Measurements from ENCODE around the gene CACHD1.
A peak's percentile ranks its signal among the peaks of the same experiment; 100 is the strongest.

The CACHD1 gene

DNA sequence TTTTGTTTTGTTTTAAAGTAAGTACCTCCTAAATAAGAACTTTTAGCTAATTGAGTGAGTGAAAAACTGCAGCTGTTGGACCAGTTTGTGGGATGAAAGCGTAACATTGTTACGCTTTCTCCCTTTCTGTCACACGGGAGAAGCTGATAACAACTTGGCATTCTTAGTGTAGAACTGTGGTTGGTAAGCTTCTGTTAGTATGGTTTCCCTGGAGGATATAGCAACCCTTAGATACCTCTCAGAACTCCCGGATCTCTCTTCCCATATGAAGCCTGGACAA lies 98.2 kb downstream of the CACHD1 start:
- Histone ChIP-seq H3K27me3 (ENCODE audit: control insufficient read depth, insufficient read depth, low read length) (no peaks in the 10 kb centered on the region), H3K4me1 (ENCODE audit: control insufficient read depth, insufficient read depth, low read length) (peaks cover 8% of the 10 kb centered on the region), H3K27ac (ENCODE audit: low read length) (no peak overlapping the region), H3K4me3 (ENCODE audit: low read length) (no peak overlapping the region), H3K36me3 (ENCODE audit: control insufficient read depth, insufficient read depth, low read length) (no peaks in the 10 kb centered on the region), H3K9me3 (ENCODE audit: control insufficient read depth, insufficient read depth, low read length) (no peaks in the 10 kb centered on the region)
- no CpG with 5 or more reads among the region's 4 CpGs for WGBS (ENCODE audit: insufficient coverage, insufficient read length)
- no peak for DNase-seq (ENCODE audit: low read depth, low spot score)

DNA sequence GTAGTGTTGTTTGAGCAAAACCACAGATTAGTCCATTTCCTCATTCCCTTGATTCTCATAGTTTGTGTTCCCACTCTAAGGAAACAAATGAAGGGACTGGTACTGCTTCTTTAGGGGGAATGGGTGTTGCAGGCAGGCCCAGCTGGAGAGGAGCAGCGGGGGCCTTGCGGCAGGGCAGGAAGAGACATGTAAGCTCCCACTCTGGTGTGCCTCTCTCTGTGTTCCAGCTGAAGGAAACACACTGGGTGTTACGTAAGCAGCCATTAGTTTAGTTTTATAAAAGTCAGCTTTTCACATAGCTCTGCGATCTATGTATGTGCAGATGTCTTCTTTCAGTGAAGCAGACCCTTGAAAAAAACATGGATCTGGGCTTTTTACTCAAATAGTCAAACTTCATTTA lies 99.5 kb downstream of the CACHD1 start:
- no peak for DNase-seq (ENCODE audit: low read depth, low spot score)
- Histone ChIP-seq H3K36me3 (ENCODE audit: control insufficient read depth, insufficient read depth, low read length) (no peaks in the 10 kb centered on the region), H3K27me3 (ENCODE audit: control insufficient read depth, insufficient read depth, low read length) (no peaks in the 10 kb centered on the region), H3K4me1 (ENCODE audit: control insufficient read depth, insufficient read depth, low read length) (peaks cover 8% of the 10 kb centered on the region), H3K27ac (ENCODE audit: low read length) (no peak overlapping the region), H3K9me3 (ENCODE audit: control insufficient read depth, insufficient read depth, low read length) (no peaks in the 10 kb centered on the region), H3K4me3 (ENCODE audit: low read length) (no peak overlapping the region)
- no CpG with 5 or more reads among the region's 4 CpGs for WGBS (ENCODE audit: insufficient coverage, insufficient read length)

GRCh38 chr1:64570267-64570855 lies 100.4 kb downstream of the CACHD1 start:
- Histone ChIP-seq H3K27me3 (ENCODE audit: control insufficient read depth, insufficient read depth, low read length) (no peaks in the 10 kb centered on the region), H3K4me1 (ENCODE audit: control insufficient read depth, insufficient read depth, low read length) (peaks cover 8% of the 10 kb centered on the region), H3K27ac (ENCODE audit: low read length) (no peak overlapping the region), H3K4me3 (ENCODE audit: low read length) (no peak overlapping the region), H3K36me3 (ENCODE audit: control insufficient read depth, insufficient read depth, low read length) (no peaks in the 10 kb centered on the region), H3K9me3 (ENCODE audit: control insufficient read depth, insufficient read depth, low read length) (no peaks in the 10 kb centered on the region)
- WGBS (ENCODE audit: insufficient coverage, insufficient read length), result no CpG with 5 or more reads among the region's 6 CpGs
- no peak for DNase-seq (ENCODE audit: low read depth, low spot score)

- Histone ChIP-seq H3K27me3 (ENCODE audit: control insufficient read depth, insufficient read depth, low read length) (no peaks in the 10 kb centered on the region), H3K27ac (ENCODE audit: low read length) (no peak overlapping the region), H3K36me3 (ENCODE audit: control insufficient read depth, insufficient read depth, low read length) (no peaks in the 10 kb centered on the region), H3K4me1 (ENCODE audit: control insufficient read depth, insufficient read depth, low read length) (peaks cover 8% of the 10 kb centered on the region), H3K4me3 (ENCODE audit: low read length) (no peak overlapping the region), H3K9me3 (ENCODE audit: control insufficient read depth, insufficient read depth, low read length) (no peaks in the 10 kb centered on the region)
- WGBS (ENCODE audit: insufficient coverage, insufficient read length), result no CpG with 5 or more reads among the region's 5 CpGs
- DNase-seq (ENCODE audit: low read depth, low spot score), result peak; percentile 20
Measured at GRCh38 chr1:64572222-64572900, 102.4 kb downstream of the CACHD1 start.

GRCh38 chr1:64574301-64574700 lies 104.4 kb downstream of the CACHD1 start:
- Histone ChIP-seq H3K4me1 (ENCODE audit: control insufficient read depth, insufficient read depth, low read length) (peaks cover 8% of the 10 kb centered on the region), H3K36me3 (ENCODE audit: control insufficient read depth, insufficient read depth, low read length) (no peaks in the 10 kb centered on the region), H3K27me3 (ENCODE audit: control insufficient read depth, insufficient read depth, low read length) (no peaks in the 10 kb centered on the region), H3K4me3 (ENCODE audit: low read length) (no peak overlapping the region), H3K9me3 (ENCODE audit: control insufficient read depth, insufficient read depth, low read length) (no peaks in the 10 kb centered on the region), H3K27ac (ENCODE audit: low read length) (no peak overlapping the region)
- DNase-seq (ENCODE audit: low read depth, low spot score), result no peak
- WGBS (ENCODE audit: insufficient coverage, insufficient read length), result no CpG with 5 or more reads among the region's 3 CpGs

GRCh38 chr1:64575881-64576676 lies 106.2 kb downstream of the CACHD1 start:
- no CpG with 5 or more reads among the region's 11 CpGs for WGBS (ENCODE audit: insufficient coverage, insufficient read length)
- Histone ChIP-seq H3K27ac (ENCODE audit: low read length) (no peak overlapping the region), H3K9me3 (ENCODE audit: control insufficient read depth, insufficient read depth, low read length) (no peaks in the 10 kb centered on the region), H3K36me3 (ENCODE audit: control insufficient read depth, insufficient read depth, low read length) (no peaks in the 10 kb centered on the region), H3K27me3 (ENCODE audit: control insufficient read depth, insufficient read depth, low read length) (no peaks in the 10 kb centered on the region), H3K4me1 (ENCODE audit: control insufficient read depth, insufficient read depth, low read length) (peaks cover 8% of the 10 kb centered on the region), H3K4me3 (ENCODE audit: low read length) (no peak overlapping the region)
- DNase-seq (ENCODE audit: low read depth, low spot score), result no peak

DNA sequence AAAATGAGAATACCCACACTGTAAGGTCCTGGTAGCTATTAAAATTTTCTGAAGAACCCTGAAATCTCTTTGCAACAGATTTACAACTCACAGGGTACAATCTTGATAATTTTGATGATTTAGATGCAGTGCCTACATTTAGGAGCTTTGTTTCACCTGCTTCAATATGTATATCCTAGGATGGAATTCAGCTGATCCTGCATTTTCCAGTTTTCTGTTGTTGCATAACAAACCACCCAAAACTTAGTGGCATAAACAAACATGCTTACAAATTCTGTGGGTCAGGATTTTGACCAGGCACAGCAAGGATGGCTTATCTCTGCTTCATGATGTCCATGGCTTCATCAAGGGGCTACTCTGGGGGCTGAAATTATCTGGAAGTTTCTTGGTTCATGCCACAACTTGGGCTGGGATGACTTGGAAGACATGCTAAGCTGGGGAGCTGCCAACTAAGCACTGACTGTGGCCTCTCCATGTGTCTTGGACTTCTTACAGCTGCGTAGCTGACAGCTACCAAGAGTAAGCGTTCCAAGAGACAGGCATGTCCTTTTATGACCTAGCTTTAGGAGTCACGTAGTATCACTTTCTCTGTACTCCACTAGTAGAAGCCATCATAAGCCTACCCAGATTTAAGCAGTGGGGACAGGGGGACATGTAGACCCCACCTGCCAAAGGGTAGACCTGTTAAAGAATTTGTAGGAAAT lies 108.5 kb downstream of the CACHD1 start:
- no peak overlapping the region for H3K27ac ChIP-seq (ENCODE audit: low read length)
- WGBS (ENCODE audit: insufficient coverage, insufficient read length), result no CpG with 5 or more reads among the region's 3 CpGs
- no peaks in the 10 kb centered on the region for H3K36me3 ChIP-seq (ENCODE audit: control insufficient read depth, insufficient read depth, low read length)
- no peaks in the 10 kb centered on the region for H3K9me3 ChIP-seq (ENCODE audit: control insufficient read depth, insufficient read depth, low read length)
- no peaks in the 10 kb centered on the region for H3K27me3 ChIP-seq (ENCODE audit: control insufficient read depth, insufficient read depth, low read length)
- H3K4me3 ChIP-seq (ENCODE audit: low read length), result no peak overlapping the region
- no peaks in the 10 kb centered on the region; the same call in 1 of the 2 replicates for H3K4me1 ChIP-seq (ENCODE audit: control insufficient read depth, insufficient read depth, low read length)
- DNase-seq (ENCODE audit: low read depth, low spot score), result no peak

DNA sequence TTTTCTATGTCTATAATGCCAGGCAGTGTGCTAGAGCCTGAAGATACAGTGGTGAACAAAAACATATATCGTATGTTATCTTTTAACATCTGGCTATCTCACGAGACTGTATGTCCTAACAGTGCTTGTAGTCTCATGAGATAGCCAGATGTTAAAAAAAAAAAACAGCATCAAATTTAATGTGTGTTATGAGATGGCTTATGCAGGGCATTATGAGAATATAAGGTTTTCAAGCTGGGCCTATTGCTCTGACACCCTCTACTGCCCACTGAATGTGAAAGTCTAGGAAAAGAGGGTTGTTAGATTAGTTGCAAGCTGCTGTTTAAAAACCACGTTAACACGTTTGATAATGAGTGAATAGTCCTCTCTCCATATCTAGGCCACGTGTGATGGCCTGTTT lies 109.8 kb downstream of the CACHD1 start:
- no peaks in the 10 kb centered on the region for H3K9me3 ChIP-seq (ENCODE audit: control insufficient read depth, insufficient read depth, low read length)
- no peaks in the 10 kb centered on the region for H3K27me3 ChIP-seq (ENCODE audit: control insufficient read depth, insufficient read depth, low read length)
- H3K27ac ChIP-seq (ENCODE audit: low read length), result no peak overlapping the region
- no peaks in the 10 kb centered on the region; the same call in 1 of the 2 replicates for H3K4me1 ChIP-seq (ENCODE audit: control insufficient read depth, insufficient read depth, low read length)
- no CpG with 5 or more reads among the region's 5 CpGs for WGBS (ENCODE audit: insufficient coverage, insufficient read length)
- H3K4me3 ChIP-seq (ENCODE audit: low read length), result no peak overlapping the region
- no peaks in the 10 kb centered on the region for H3K36me3 ChIP-seq (ENCODE audit: control insufficient read depth, insufficient read depth, low read length)
- no peak for DNase-seq (ENCODE audit: low read depth, low spot score)

- no CpG with 5 or more reads among the region's 3 CpGs for WGBS (ENCODE audit: insufficient coverage, insufficient read length)
- Histone ChIP-seq H3K27me3 (ENCODE audit: control insufficient read depth, insufficient read depth, low read length) (no peaks in the 10 kb centered on the region), H3K36me3 (ENCODE audit: control insufficient read depth, insufficient read depth, low read length) (no peaks in the 10 kb centered on the region; the same call in 1 of the 2 replicates), H3K27ac (ENCODE audit: low read length) (no peak overlapping the region), H3K9me3 (ENCODE audit: control insufficient read depth, insufficient read depth, low read length) (no peaks in the 10 kb centered on the region), H3K4me3 (ENCODE audit: low read length) (no peak overlapping the region), H3K4me1 (ENCODE audit: control insufficient read depth, insufficient read depth, low read length) (no peaks in the 10 kb centered on the region)
- DNase-seq (ENCODE audit: low read depth, low spot score), result no peak
Measured at GRCh38 chr1:64581135-64581842, 111.4 kb downstream of the CACHD1 start.

GRCh38 chr1:64581843-64582185 lies 111.9 kb downstream of the CACHD1 start:
- DNase-seq (ENCODE audit: low read depth, low spot score), result no peak
- Histone ChIP-seq H3K27me3 (ENCODE audit: control insufficient read depth, insufficient read depth, low read length) (no peaks in the 10 kb centered on the region), H3K27ac (ENCODE audit: low read length) (no peak overlapping the region), H3K9me3 (ENCODE audit: control insufficient read depth, insufficient read depth, low read length) (no peaks in the 10 kb centered on the region), H3K36me3 (ENCODE audit: control insufficient read depth, insufficient read depth, low read length) (no peaks in the 10 kb centered on the region; the same call in 1 of the 2 replicates), H3K4me3 (ENCODE audit: low read length) (no peak overlapping the region), H3K4me1 (ENCODE audit: control insufficient read depth, insufficient read depth, low read length) (no peaks in the 10 kb centered on the region)
- WGBS (ENCODE audit: insufficient coverage, insufficient read length), result no CpG with 5 or more reads among the region's 4 CpGs
